Measurements from ENCODE around the gene CHST12. TPM values are rescaled to one million over a fixed set of nuclear protein-coding genes. Genes with fewer than 3 reads are reported as not detected.

Gene CHST12
- total RNA-seq (2022; extraction: Qiagen RNA extraction; ENCODE audit: low read depth), result 7.8 to 16.3 TPM (median 13.6 TPM) in 5 replicates

GRCh38 chr7:2403014-2403717 is at the start of gene CHST12:
Gene CHST12 (plus strand): TSS chr7:2403611. CDS start chr7:2432640, 29,029 bp downstream.

DNA sequence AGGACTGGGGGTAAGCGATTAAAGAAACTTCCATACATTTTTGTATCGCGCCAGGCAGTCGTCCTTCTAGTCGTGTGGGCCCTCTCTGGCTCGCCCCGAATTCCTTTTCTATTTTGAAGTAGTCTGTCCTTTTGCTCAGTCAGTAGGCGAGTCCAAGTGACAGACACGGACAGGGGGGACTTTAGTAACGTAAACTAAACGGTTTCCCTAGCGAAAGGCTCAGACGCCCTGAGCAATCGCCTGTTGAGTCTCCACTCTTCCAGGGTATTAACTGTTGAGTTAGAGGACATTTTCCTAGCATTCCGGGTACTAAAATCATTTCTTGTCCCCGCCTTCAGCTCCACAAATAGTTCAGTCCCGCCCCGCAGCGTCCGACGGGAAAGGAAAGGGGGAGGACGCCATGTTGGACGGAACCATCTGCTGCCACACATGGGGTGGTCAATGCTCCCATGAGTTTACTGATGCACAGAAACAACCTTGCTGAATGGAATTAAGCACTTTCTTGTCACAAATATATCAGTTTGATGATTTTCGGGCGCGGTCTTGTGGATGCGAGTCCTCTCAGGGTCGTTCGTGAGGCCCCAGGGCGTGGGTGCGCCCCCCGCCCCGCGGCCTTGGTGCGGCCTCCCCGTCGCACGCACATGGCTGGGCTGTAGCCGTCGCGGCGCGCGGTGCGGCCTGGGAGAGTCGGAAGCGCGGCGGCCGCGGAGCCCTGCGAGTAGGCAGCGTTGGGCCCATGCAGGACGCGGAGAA is 49.0 kb upstream of the CHST12 start, which contains the start of gene EIF3B:
Gene EIF3B (plus strand): TSS at position 642 of the 753 bp plus-strand sequence. CDS start 95 bp downstream, at position 737.

DNA sequence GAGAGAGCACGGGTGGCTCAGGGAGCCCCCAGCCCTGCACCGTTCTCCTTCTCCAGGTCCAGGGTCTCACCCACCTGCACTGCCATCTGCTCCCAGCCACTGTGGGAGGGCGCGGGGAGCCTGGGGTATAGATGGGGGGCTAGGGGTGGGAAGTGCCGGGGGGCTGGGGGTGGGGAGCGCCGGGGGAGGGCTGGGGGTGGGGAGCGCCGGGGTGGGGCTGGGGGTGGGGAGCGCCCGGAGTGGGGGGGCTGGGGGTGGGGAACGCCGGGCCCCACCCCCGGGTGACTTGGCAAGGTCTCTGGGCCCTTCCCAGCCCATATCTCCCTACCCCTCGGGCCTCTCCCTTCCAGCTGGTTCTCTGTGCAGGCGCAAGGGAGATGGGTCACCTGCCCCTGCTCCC is 72.9 kb downstream of the CHST12 start, which contains the start of gene GRIFIN:
Gene GRIFIN (minus strand): TSS at position 101 of the 400 bp plus-strand sequence. CDS start 15 bp downstream, at position 86.

Other genes with a start within 250 kb of the CHST12 start
- gene MAD1L1, start 170.7 kb upstream of the CHST12 start, total RNA-seq (2022; extraction: Qiagen RNA extraction; ENCODE audit: low read depth), result 17.5 to 27.1 TPM (median 21.8 TPM) in 5 replicates
- 49.0 to 54.7 TPM (median 52.9 TPM) in 5 replicates for gene MRM2, start 161.4 kb upstream of the CHST12 start, total RNA-seq (2022; extraction: Qiagen RNA extraction; ENCODE audit: low read depth)
- gene NUDT1, start 161.4 kb upstream of the CHST12 start, total RNA-seq (2022; extraction: Qiagen RNA extraction; ENCODE audit: low read depth), result 89.6 to 111 TPM (median 102 TPM) in 5 replicates
- 41.3 to 73.4 TPM (median 55.2 TPM) in 5 replicates for gene SNX8, start 89.2 kb upstream of the CHST12 start, total RNA-seq (2022; extraction: Qiagen RNA extraction; ENCODE audit: low read depth)
- gene EIF3B, start 48.8 kb upstream of the CHST12 start, total RNA-seq (2022; extraction: Qiagen RNA extraction; ENCODE audit: low read depth), result 227 to 270 TPM (median 234 TPM) in 5 replicates
- gene GRIFIN, start 72.8 kb downstream of the CHST12 start, total RNA-seq (2022; extraction: Qiagen RNA extraction; ENCODE audit: low read depth), result not detected in 5 replicates
- gene LFNG, start 116.2 kb downstream of the CHST12 start, total RNA-seq (2022; extraction: Qiagen RNA extraction; ENCODE audit: low read depth), result 8.4 to 14.0 TPM (median 12.7 TPM) in 5 replicates
- gene BRAT1, start 151.9 kb downstream of the CHST12 start, total RNA-seq (2022; extraction: Qiagen RNA extraction; ENCODE audit: low read depth), result 25.2 to 40.5 TPM (median 35.0 TPM) in 5 replicates
- 9.8 to 14.8 TPM (median 12.3 TPM) in 5 replicates for gene IQCE, start 155.4 kb downstream of the CHST12 start, total RNA-seq (2022; extraction: Qiagen RNA extraction; ENCODE audit: low read depth)
- gene TTYH3, start 228.4 kb downstream of the CHST12 start, total RNA-seq (2022; extraction: Qiagen RNA extraction; ENCODE audit: low read depth), result 46.2 to 65.0 TPM (median 56.5 TPM) in 5 replicates

Measured in A549 treated with CpdA at 1 μM for 4 hours (cell line).